DOHH2 (cell line): ENCODE data around the gene NDFIP1.

Experiments used
- H3F3A ChIP-seq: fragments of 200-600 bp; sonication (generic), shearing (Covaris generic); 2 replicates; pipeline ENCODE4 v1.6.0; 2016; ENCODE audit warnings: antibody characterized with exemption, mild to moderate bottlenecking; ENCODE audit not compliant: control insufficient read depth, insufficient read depth
- H3K27ac ChIP-seq: fragments of 200-600 bp; sonication (generic); 2 replicates; pipeline ENCODE4 v1.5.1; 2014; ENCODE audit warnings: low read depth, mild to moderate bottlenecking, low read length, moderate library complexity
- H3K27me3 ChIP-seq: fragments of 200-600 bp; sonication (generic); 2 replicates; pipeline ENCODE4 v1.6.1; 2014; ENCODE audit warnings: mild to moderate bottlenecking, low read length, mixed read lengths; ENCODE audit not compliant: control insufficient read depth
- H3K36me3 ChIP-seq: fragments of 200-600 bp; sonication (generic); 2 replicates; pipeline ENCODE4 v1.6.1; 2014; ENCODE audit warnings: mild to moderate bottlenecking, low read length, moderate library complexity, mixed read lengths; ENCODE audit not compliant: control insufficient read depth
- H3K4me1 ChIP-seq: fragments of 200-600 bp; sonication (generic); 2 replicates; pipeline ENCODE4 v1.6.1; 2014; ENCODE audit warnings: mild to moderate bottlenecking, low read length, mixed read lengths; ENCODE audit not compliant: control insufficient read depth
- H3K4me2 ChIP-seq: fragments of 200-600 bp; sonication (generic); 2 replicates; pipeline ENCODE4 v1.6.0; 2014; ENCODE audit warnings: mild to moderate bottlenecking, low read length, moderate library complexity
- H3K4me3 ChIP-seq: fragments of 200-600 bp; sonication (generic); 2 replicates; pipeline ENCODE4 v1.5.1; 2014; ENCODE audit warnings: mild to moderate bottlenecking, low read length, mixed read lengths
- H3K79me2 ChIP-seq: fragments of 200-600 bp; sonication (generic); 2 replicates; pipeline ENCODE4 v1.6.1; 2014; ENCODE audit warnings: mild to moderate bottlenecking, low read length, mixed read lengths; ENCODE audit not compliant: control insufficient read depth
- H3K9me2 ChIP-seq: fragments of 200-600 bp; sonication (generic); replicated peaks from 2 replicates; pipeline ENCODE4 v1.6.1; 2014; ENCODE audit warnings: mild to moderate bottlenecking, low read length, mixed read lengths; ENCODE audit not compliant: control insufficient read depth
- H3K9me3 ChIP-seq: fragments of 200-600 bp; sonication (generic); 2 replicates; pipeline ENCODE4 v1.6.1; 2014; ENCODE audit warnings: antibody characterized with exemption, low read length, mixed read lengths; ENCODE audit not compliant: control insufficient read depth, insufficient read depth
- H4K20me1 ChIP-seq: fragments of 200-600 bp; sonication (generic); 2 replicates; pipeline ENCODE4 v1.6.0; 2014; ENCODE audit warnings: low read depth, mild to moderate bottlenecking, antibody characterized with exemption, low read length, moderate library complexity; ENCODE audit not compliant: control insufficient read depth, insufficient read depth
- EZH2phosphoT487 ChIP-seq: fragments of 200-600 bp; sonication (generic); IDR thresholded peaks from 2 replicates; pipeline ENCODE4 v1.6.1; 2017; ENCODE audit warnings: borderline replicate concordance, mild to moderate bottlenecking, antibody characterized with exemption, low read length, moderate library complexity, mixed read lengths
- TF ChIP-seq, protein P1 (sequence below): fragments of 200-600 bp; sonication (generic); IDR thresholded peaks from one replicate; pipeline ENCODE4 v1.5.1; 2014; ENCODE audit warnings: antibody characterized with exemption, mild to moderate bottlenecking, low read depth, low read length; ENCODE audit not compliant: poor library complexity, severe bottlenecking

The NDFIP1 gene

DNA sequence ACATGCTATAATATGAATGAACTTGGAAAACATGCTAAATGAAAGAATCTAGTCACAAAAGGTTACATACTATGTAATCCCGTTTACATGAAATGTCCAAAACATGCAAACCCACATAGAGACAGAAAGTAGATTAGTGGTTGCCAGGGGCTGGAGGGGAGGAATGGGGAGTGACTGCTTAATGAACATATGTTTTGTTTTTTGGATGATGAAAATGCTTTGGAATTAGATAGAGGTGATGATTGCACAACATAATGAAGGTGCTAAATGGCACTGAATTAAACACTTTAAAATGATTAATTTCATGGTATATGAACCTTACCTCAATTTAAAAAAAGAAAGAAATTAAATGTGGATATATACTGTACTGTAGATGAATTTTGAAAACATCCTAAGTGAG is 17.6 kb upstream of the NDFIP1 start:
- H3F3A ChIP-seq, result no peaks in the 10 kb centered on the region
- TF ChIP-seq, protein P1, sequence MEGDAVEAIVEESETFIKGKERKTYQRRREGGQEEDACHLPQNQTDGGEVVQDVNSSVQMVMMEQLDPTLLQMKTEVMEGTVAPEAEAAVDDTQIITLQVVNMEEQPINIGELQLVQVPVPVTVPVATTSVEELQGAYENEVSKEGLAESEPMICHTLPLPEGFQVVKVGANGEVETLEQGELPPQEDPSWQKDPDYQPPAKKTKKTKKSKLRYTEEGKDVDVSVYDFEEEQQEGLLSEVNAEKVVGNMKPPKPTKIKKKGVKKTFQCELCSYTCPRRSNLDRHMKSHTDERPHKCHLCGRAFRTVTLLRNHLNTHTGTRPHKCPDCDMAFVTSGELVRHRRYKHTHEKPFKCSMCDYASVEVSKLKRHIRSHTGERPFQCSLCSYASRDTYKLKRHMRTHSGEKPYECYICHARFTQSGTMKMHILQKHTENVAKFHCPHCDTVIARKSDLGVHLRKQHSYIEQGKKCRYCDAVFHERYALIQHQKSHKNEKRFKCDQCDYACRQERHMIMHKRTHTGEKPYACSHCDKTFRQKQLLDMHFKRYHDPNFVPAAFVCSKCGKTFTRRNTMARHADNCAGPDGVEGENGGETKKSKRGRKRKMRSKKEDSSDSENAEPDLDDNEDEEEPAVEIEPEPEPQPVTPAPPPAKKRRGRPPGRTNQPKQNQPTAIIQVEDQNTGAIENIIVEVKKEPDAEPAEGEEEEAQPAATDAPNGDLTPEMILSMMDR, result no peak
- TF ChIP-seq EZH2phosphoT487, result no peak

DNA sequence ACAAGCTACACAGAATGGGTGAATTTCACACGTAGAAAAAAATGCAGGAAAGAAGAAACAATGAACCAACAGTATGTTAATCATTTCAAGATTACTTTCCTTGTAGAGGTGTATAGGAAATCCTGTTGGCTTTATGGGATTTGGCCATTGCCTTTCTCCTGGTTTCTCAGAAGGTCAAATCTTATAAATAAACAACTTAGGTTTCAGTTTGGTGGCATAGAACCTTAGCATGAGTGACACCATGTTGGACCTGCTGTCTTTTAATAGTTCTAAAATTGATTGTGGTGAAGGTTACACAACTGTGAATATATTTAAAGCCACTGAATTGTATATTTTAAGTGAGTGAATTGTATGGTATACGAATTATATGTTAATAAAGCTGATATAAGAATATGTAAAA is 16.7 kb upstream of the NDFIP1 start:
- Histone ChIP-seq H3K9me3 (no peaks in the 10 kb centered on the region), H3K9me2 (no peaks in the 10 kb centered on the region), H3K27me3 (peaks cover 8% of the 10 kb centered on the region), H3F3A (no peaks in the 10 kb centered on the region), H3K79me2 (no peaks in the 10 kb centered on the region), H3K4me2 (no peak overlapping the region), H3K27ac (no peak overlapping the region), H3K36me3 (no peaks in the 10 kb centered on the region), H3K4me1 (peaks cover 4% of the 10 kb centered on the region; the same call in 1 of the 2 replicates), H3K4me3 (no peak overlapping the region), H4K20me1 (no peaks in the 10 kb centered on the region)
- TF ChIP-seq, protein P1, result no peak
- TF ChIP-seq EZH2phosphoT487, result no peak

More for the DNA sequence above, 17.6 kb upstream of the NDFIP1 start:
- Histone ChIP-seq H4K20me1 (no peaks in the 10 kb centered on the region), H3K27me3 (peaks cover 15% of the 10 kb centered on the region), H3K4me2 (no peak overlapping the region), H3K4me3 (no peak overlapping the region), H3K9me2 (no peaks in the 10 kb centered on the region), H3K79me2 (no peaks in the 10 kb centered on the region), H3K36me3 (no peaks in the 10 kb centered on the region), H3K27ac (no peak overlapping the region), H3K4me1 (peaks cover 4% of the 10 kb centered on the region; the same call in 1 of the 2 replicates), H3K9me3 (no peaks in the 10 kb centered on the region)

DNA sequence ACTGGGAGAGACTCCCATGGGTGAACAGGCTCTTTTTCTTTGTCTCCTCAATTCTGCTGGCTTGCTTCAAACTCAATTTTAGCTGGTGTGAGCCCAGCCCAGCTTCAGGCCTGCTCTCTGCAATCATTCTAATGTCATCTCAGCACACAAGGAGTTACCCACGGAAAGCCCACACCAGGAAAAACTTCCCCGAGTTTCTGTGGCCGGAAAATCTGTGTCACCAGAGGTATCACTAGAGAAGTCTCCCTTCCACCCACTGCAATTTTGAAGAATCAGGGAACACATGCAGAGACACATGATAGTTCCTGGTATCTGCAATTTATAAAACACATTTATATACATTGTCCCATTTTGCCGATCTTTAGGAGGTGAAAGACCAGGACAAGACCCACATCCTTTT is 13.5 kb upstream of the NDFIP1 start:
- H3K79me2 ChIP-seq, result no peaks in the 10 kb centered on the region
- no peaks in the 10 kb centered on the region for H4K20me1 ChIP-seq
- peaks cover 4% of the 10 kb centered on the region; the same call in 1 of the 2 replicates for H3K4me1 ChIP-seq
- TF ChIP-seq, protein P1, result no peak
- TF ChIP-seq EZH2phosphoT487, result no peak
- H3K27me3 ChIP-seq, result peaks cover 11% of the 10 kb centered on the region
- no peaks in the 10 kb centered on the region for H3K9me2 ChIP-seq
- no peak overlapping the region for H3K27ac ChIP-seq
- H3K9me3 ChIP-seq, result no peaks in the 10 kb centered on the region
- H3K4me3 ChIP-seq, result no peak overlapping the region
- H3K4me2 ChIP-seq, result no peak overlapping the region
- no peaks in the 10 kb centered on the region for H3F3A ChIP-seq
- no peaks in the 10 kb centered on the region for H3K36me3 ChIP-seq
